Trophoblast cell (in vitro differentiated cells and primary cell): ENCODE data around the gene PLXNA2.

Experiments used
- DNase-seq, 2 donors: peaks; one replicate each; pipeline ENCODE4 v3.0.0-alpha.2; 2016
- H2AFZ ChIP-seq: 2 replicates; pipeline ENCODE4 v1.6.1; 2013; ENCODE audit warnings: low read length, moderate library complexity, mild to moderate bottlenecking; ENCODE audit not compliant: insufficient read depth, poor library complexity
- H2AK5ac ChIP-seq: 2 replicates; pipeline ENCODE4 v1.6.1; 2013; ENCODE audit warnings: mild to moderate bottlenecking, low read length
- H2BK120ac ChIP-seq: 2 replicates; pipeline ENCODE4 v1.6.1; 2013; ENCODE audit warnings: low read length, mild to moderate bottlenecking, moderate library complexity; ENCODE audit not compliant: insufficient read depth, poor library complexity
- H2BK12ac ChIP-seq: 2 replicates; pipeline ENCODE4 v1.6.1; 2013; ENCODE audit warnings: mild to moderate bottlenecking, low read length, moderate library complexity
- H2BK5ac ChIP-seq: 2 replicates; pipeline ENCODE4 v1.6.1; 2013; ENCODE audit warnings: low read length, low read depth, moderate library complexity, mild to moderate bottlenecking; ENCODE audit not compliant: poor library complexity
- H3K14ac ChIP-seq: 2 replicates; pipeline ENCODE4 v1.6.1; 2013; ENCODE audit warnings: mild to moderate bottlenecking, low read length
- H3K18ac ChIP-seq: 2 replicates; pipeline ENCODE4 v1.6.1; 2013; ENCODE audit warnings: mild to moderate bottlenecking, low read length
- H3K23ac ChIP-seq: 2 replicates; pipeline ENCODE4 v1.6.1; 2013; ENCODE audit warnings: low read length
- H3K27ac ChIP-seq: 2 replicates; pipeline ENCODE4 v1.5.1; 2013; ENCODE audit warnings: low read depth, mild to moderate bottlenecking, inconsistent platforms, low read length, moderate library complexity
- H3K27me3 ChIP-seq: 2 replicates; pipeline ENCODE4 v1.6.1; 2013; ENCODE audit warnings: inconsistent platforms, mild to moderate bottlenecking, low read length, moderate library complexity; ENCODE audit not compliant: insufficient read depth
- H3K36me3 ChIP-seq, 2 experiments: 1 replicate in 1 of 2; 2 replicates in 1 of 2; pipeline ENCODE4 v1.6.1; 2013; ENCODE audit warnings: low read length in 2 of 2, mild to moderate bottlenecking in 2 of 2, moderate library complexity in 1 of 2; ENCODE audit not compliant: insufficient read depth in 2 of 2, control insufficient read depth in 1 of 2
- H3K4ac ChIP-seq: 2 replicates; pipeline ENCODE4 v1.6.1; 2013; ENCODE audit warnings: low read depth, mild to moderate bottlenecking, low read length, moderate library complexity
- H3K4me1 ChIP-seq, 2 experiments: 1 replicate in 1 of 2; 2 replicates in 1 of 2; pipeline ENCODE4 v1.6.1; 2013; ENCODE audit warnings: low read length in 2 of 2, mild to moderate bottlenecking in 2 of 2, moderate library complexity in 1 of 2; ENCODE audit not compliant: insufficient read depth in 2 of 2, control insufficient read depth in 1 of 2
- H3K4me2 ChIP-seq: 2 replicates; pipeline ENCODE4 v1.6.1; 2013; ENCODE audit warnings: inconsistent platforms, mild to moderate bottlenecking, low read length, moderate library complexity
- H3K4me3 ChIP-seq: 2 replicates; pipeline ENCODE4 v1.5.1; 2013; ENCODE audit warnings: mild to moderate bottlenecking, low read depth, low read length, inconsistent platforms
- H3K79me1 ChIP-seq: one replicate; pipeline ENCODE4 v1.6.1; 2013; ENCODE audit warnings: low read length
- H3K79me2 ChIP-seq: 2 replicates; pipeline ENCODE4 v1.6.1; 2013; ENCODE audit warnings: low read length, mild to moderate bottlenecking; ENCODE audit not compliant: control insufficient read depth, insufficient read depth, poor library complexity
- H3K9ac ChIP-seq: 2 replicates; pipeline ENCODE4 v1.6.1; 2013; ENCODE audit warnings: mild to moderate bottlenecking, low read length
- H3K9me3 ChIP-seq: 2 replicates; pipeline ENCODE4 v1.6.1; 2013; ENCODE audit warnings: low read depth, mild to moderate bottlenecking, control low read depth, inconsistent platforms, low read length; ENCODE audit not compliant: insufficient read depth
- H4K12ac ChIP-seq: 2 replicates; pipeline ENCODE4 v1.6.1; 2013; ENCODE audit warnings: low read depth, mild to moderate bottlenecking, low read length, moderate library complexity
- H4K8ac ChIP-seq: 2 replicates; pipeline ENCODE4 v1.6.1; 2013; ENCODE audit warnings: low read depth, mild to moderate bottlenecking, low read length, moderate library complexity
- H4K91ac ChIP-seq: one replicate; pipeline ENCODE4 v1.6.1; 2013; ENCODE audit warnings: low read depth, mild to moderate bottlenecking, low read length, moderate library complexity
- WGBS: extraction: QIAGEN DNeasy Blood & Tissue Kit; methylation state at CpG from one replicate; pipeline ENCODE4 v1.1.7; 2013; ENCODE audit warnings: missing lambda C conversion rate; ENCODE audit not compliant: insufficient read length, insufficient coverage; ENCODE audit errors: extremely low coverage; 5-methylcytosine and 5-hydroxymethylcytosine counted together

Gene PLXNA2

DNA sequence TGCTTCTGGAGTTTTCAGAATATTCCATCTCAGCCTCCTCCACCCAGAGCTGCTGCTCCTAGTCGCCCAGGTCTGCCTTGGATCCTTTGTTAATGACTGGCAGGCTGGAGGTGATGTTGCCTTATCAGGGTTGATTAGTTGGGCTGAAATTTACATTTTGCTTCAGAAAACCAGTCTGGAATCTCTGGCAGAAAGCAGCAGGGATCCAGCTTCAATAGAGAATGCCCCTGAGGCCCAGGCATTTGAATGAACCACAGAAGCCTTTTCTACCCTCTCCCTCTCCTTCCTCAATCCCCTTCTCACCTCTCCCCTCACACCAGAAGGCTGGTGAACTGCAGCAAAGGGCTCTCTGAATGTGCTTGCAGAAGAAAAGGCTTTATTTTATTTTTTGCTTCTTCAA, 83.2 kb downstream of the PLXNA2 start:
- WGBS: no CpG with 5 or more reads among the region's 1 CpG
- H3K9me3 ChIP-seq: peaks cover 2% of the 10 kb centered on the region
- H3K18ac ChIP-seq: no peak overlapping the region
- H3K27ac ChIP-seq: no peak overlapping the region
- H2BK5ac ChIP-seq: no peak overlapping the region
- no peak for DNase-seq
- H3K79me2 ChIP-seq: no peaks in the 10 kb centered on the region
- peaks cover 8% of the 10 kb centered on the region for H3K79me1 ChIP-seq
- H3K27me3 ChIP-seq: no peaks in the 10 kb centered on the region
- H2BK120ac ChIP-seq: no peak overlapping the region
- H3K4me2 ChIP-seq: no peak overlapping the region
- H3K36me3 ChIP-seq: peaks cover 4 to 21% of the 10 kb centered on the region in 2 experiments
- no peak overlapping the region for H3K4me3 ChIP-seq
- H2AK5ac ChIP-seq: no peak overlapping the region
- no peak overlapping the region for H4K8ac ChIP-seq
- H2BK12ac ChIP-seq: no peak overlapping the region
- H3K4me1 ChIP-seq: peaks cover 21 to 24% of the 10 kb centered on the region in 2 experiments
- H4K12ac ChIP-seq: no peak overlapping the region
- no peak overlapping the region for H3K23ac ChIP-seq
- no peak overlapping the region for H2AFZ ChIP-seq
- no peak overlapping the region for H3K9ac ChIP-seq
- H4K91ac ChIP-seq: no peak overlapping the region
- no peak overlapping the region for H3K4ac ChIP-seq
- no peak overlapping the region for H3K14ac ChIP-seq

DNA sequence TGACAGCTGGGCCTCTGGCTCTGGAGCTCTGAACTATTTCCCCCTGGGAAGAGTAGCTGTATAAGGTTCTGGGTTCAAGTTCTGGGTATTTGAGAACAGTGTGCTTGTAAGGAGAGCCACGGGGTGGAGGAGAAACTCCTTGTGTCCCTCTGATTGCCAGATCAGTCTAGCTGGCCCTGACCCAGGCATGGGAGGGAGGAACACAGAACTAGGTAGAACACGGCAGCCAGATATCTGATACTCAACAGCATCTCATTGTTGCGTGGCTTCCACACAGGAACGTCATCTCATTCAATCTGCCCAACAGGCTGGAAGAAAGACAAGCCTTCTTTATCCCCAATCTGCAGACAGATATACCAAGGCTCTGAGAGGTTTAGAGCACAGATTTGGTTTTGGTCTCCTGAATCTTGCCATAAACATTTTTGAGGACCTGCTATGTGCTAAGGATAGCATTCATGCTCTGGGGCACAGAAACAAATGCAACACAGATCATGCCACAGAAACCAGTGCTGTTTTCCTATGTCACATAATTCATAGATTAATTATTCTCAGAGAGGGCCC, 83.8 kb downstream of the PLXNA2 start:
- H3K4me3 ChIP-seq: no peak overlapping the region
- H3K4ac ChIP-seq: no peak overlapping the region
- H3K79me2 ChIP-seq: no peaks in the 10 kb centered on the region
- H3K79me1 ChIP-seq: peaks cover 8% of the 10 kb centered on the region
- peaks cover 21 to 27% of the 10 kb centered on the region in 2 experiments for H3K4me1 ChIP-seq
- H3K18ac ChIP-seq: no peak overlapping the region
- H2BK120ac ChIP-seq: no peak overlapping the region
- H4K91ac ChIP-seq: no peak overlapping the region
- no peak overlapping the region for H2AK5ac ChIP-seq
- no peak overlapping the region for H4K8ac ChIP-seq
- H3K14ac ChIP-seq: no peak overlapping the region
- no peak for DNase-seq
- H3K23ac ChIP-seq: no peak overlapping the region
- no peak overlapping the region for H3K9ac ChIP-seq
- H3K9me3 ChIP-seq: peaks cover 2% of the 10 kb centered on the region
- H3K4me2 ChIP-seq: no peak overlapping the region
- no peak overlapping the region for H2BK12ac ChIP-seq
- H2BK5ac ChIP-seq: no peak overlapping the region
- no CpG with 5 or more reads among the region's 4 CpGs for WGBS
- H3K36me3 ChIP-seq: peaks cover 1 to 16% of the 10 kb centered on the region in 2 experiments
- H3K27ac ChIP-seq: peak overlapping the region; percentile 24
- no peaks in the 10 kb centered on the region for H3K27me3 ChIP-seq
- H2AFZ ChIP-seq: no peak overlapping the region
- H4K12ac ChIP-seq: no peak overlapping the region

DNA sequence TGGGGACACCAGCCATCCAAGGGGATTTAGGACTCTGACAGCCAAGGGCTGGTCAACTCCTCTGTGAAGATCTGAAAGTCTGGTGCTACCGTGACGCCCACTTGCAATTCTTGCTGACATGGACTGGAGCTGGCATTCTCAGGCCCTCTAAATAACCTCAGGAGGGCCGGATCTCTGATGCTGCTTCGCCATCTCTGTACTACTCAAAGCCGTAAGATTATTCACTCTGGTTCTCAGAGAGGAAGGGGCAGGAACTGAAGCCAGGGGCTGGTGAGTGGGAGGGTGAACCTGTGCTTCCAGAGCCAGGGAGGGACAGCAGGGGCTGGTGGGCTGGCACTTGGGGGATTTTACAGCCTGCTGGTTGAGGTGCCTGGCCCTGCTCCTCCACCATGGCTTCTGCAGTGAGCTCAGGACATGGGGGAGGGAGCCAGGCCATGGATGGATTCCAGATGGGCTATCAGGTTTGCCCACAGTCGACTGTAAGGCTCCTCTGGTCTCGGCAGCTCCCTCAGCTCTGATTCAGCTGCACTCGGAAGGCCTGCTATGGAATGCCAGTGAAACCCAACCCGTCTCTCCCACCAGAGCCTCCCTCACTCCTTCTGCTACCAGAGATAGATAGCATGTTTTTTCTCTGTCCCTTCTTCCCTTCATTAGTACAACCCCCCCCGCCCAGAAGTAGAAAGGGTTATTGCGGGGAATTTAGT, 84.5 kb downstream of the PLXNA2 start:
- no peak overlapping the region for H3K4me2 ChIP-seq
- no peak overlapping the region for H4K8ac ChIP-seq
- WGBS: no CpG with 5 or more reads among the region's 11 CpGs
- peaks cover 8% of the 10 kb centered on the region for H3K79me1 ChIP-seq
- peak overlapping the region; percentile 32 for H2BK120ac ChIP-seq
- no peak overlapping the region for H3K4ac ChIP-seq
- H3K23ac ChIP-seq: no peak overlapping the region
- no peak overlapping the region for H4K91ac ChIP-seq
- H3K18ac ChIP-seq: peak overlapping the region; percentile 42
- peak overlapping the region; percentile 32 for H3K14ac ChIP-seq
- H2AFZ ChIP-seq: no peak overlapping the region
- H3K79me2 ChIP-seq: no peaks in the 10 kb centered on the region
- H2AK5ac ChIP-seq: peak overlapping the region; percentile 26
- H3K27me3 ChIP-seq: no peaks in the 10 kb centered on the region
- H3K36me3 ChIP-seq: peaks cover 0 to 13% of the 10 kb centered on the region in 2 experiments
- H3K4me1 ChIP-seq: peaks cover 25 to 32% of the 10 kb centered on the region in 2 experiments
- no peak overlapping the region for H3K4me3 ChIP-seq
- no peak overlapping the region for H2BK5ac ChIP-seq
- H3K27ac ChIP-seq: peak overlapping the region; percentile 24
- H4K12ac ChIP-seq: no peak overlapping the region
- H2BK12ac ChIP-seq: peak overlapping the region; percentile 23
- peaks cover 2% of the 10 kb centered on the region for H3K9me3 ChIP-seq
- no peak overlapping the region for H3K9ac ChIP-seq
- no peak for DNase-seq

DNA sequence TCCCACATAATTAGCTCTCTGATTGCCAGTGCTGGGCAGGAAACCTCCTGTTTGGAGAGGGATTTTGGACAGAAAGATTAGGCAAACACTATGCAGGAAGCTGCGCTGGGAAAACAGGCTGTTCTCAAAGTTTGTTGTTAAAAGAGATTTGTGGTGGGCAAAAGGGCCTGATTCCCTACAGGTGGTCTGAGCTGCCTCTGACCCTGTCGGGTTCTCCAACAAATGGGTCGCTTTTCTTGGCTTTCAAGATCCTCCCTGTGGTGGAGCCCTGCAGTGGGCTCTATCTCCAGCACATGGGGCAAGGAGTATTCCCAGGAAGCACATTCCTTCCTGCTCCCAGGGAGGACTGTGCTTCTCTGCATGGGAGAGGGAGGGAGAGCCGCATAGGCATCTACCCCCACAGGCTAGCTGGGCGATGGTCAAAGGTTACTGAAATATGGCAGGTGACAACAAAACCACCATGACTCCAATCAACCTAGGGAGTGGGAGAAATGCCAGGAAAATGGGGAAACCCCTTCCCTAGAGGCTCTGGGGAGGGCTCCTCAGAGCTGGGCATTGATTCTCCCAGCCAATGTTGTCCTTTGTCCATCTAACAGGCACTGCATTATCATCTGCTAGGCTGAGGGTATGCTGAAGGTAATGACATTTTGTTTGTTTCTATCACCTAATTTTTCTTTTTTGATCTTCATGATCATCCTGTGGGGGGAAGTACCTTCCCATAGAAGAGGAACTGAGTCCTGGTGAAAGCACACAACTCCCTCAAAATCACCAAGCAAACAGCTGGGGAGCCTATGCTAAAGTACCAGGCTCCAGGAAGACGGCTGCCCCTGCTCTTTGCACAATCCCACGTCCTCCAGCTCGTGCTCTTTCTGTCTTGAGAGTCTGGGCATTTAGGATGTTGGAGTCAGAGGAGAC, 85.3 kb downstream of the PLXNA2 start:
- no CpG with 5 or more reads among the region's 8 CpGs for WGBS
- peak overlapping the region; percentile 32 for H2BK120ac ChIP-seq
- H2BK12ac ChIP-seq: peak overlapping the region; percentile 16
- peak overlapping the region; percentile 42 for H3K18ac ChIP-seq
- H3K9ac ChIP-seq: no peak overlapping the region
- peaks cover 2% of the 10 kb centered on the region for H3K9me3 ChIP-seq
- no peak overlapping the region for H4K91ac ChIP-seq
- no peak overlapping the region for H3K27ac ChIP-seq
- H3K23ac ChIP-seq: no peak overlapping the region
- no peak overlapping the region for H3K4me3 ChIP-seq
- no peaks in the 10 kb centered on the region for H3K27me3 ChIP-seq
- no peak overlapping the region for H2AFZ ChIP-seq
- H2BK5ac ChIP-seq: no peak overlapping the region
- no peak overlapping the region for H4K12ac ChIP-seq
- H3K36me3 ChIP-seq: peaks cover 0 to 8% of the 10 kb centered on the region in 2 experiments
- DNase-seq: no peak
- H3K14ac ChIP-seq: peak overlapping the region; percentile 32
- H3K79me2 ChIP-seq: no peaks in the 10 kb centered on the region
- H3K4me2 ChIP-seq: no peak overlapping the region
- peaks cover 8% of the 10 kb centered on the region for H3K79me1 ChIP-seq
- H4K8ac ChIP-seq: no peak overlapping the region
- H3K4ac ChIP-seq: no peak overlapping the region
- H2AK5ac ChIP-seq: no peak overlapping the region
- H3K4me1 ChIP-seq: peaks cover 25 to 36% of the 10 kb centered on the region in 2 experiments
